ENCODE results near the gene FAM168B. TPM values are rescaled to one million over a fixed set of nuclear protein-coding genes. Genes with fewer than 3 reads are reported as not detected.

The FAM168B gene
- total RNA-seq, 2 experiments from 2014 or later, result 74.1 to 76.4 TPM

DNA sequence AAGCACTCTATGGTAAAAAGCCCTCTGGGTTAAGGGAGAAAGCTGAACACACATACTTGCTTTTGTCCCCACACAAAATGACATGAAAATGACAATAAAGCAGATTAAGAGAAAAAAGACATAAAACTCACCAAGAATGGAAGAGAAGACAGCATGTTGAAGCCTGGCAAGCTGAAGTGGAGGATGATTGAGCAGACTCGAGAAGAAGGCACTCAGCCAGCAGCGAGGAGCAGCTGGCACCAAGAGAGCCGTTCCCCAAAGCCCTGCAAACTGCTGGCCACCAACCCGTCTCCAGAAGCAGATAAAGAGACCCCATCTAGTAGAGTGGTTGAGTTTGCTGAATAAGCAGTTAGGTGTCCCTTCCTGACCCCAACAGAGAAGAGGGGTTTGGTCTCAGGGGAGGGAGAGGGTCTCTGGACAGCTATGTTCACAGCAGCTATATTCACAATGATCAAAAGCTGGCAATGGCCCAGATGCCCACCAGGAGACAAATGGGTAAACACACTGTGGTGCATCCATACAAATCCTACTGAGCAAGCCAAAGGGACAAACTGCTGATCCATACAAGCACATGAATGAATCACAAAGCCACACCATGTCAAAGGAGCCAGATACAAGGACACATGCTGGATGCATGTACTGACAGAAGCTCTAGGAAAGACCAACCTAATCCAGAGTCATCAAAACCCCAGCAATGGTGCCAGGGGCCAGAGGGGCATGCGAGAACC is 36.9 kb downstream of the FAM168B start:
- H3K36me3 ChIP-seq (ENCODE audit: insufficient read depth, low read length), result peaks cover 74% of the 10 kb centered on the region
- CTCF ChIA-PET, result no interaction called here
- no peak overlapping the region for H3K27ac Mint-ChIP-seq
- H3K9me3 Mint-ChIP-seq, result no peaks in the 10 kb centered on the region
- DNase-seq (no peak), ATAC-seq (ENCODE audit: poor library complexity) (no peak)
- no peak overlapping the region for H3K4me3 ChIP-seq (ENCODE audit: low read length)
- H3K4me3 Mint-ChIP-seq, result no peak overlapping the region
- H3K9me3 ChIP-seq (ENCODE audit: control insufficient read depth in 1 of 2, insufficient read depth in 1 of 2, low read length in 2 of 2), result no peaks in the 10 kb centered on the region
- no peaks in the 10 kb centered on the region for H3K27me3 Mint-ChIP-seq
- H3K27ac ChIP-seq (ENCODE audit: low read depth in 1 of 2, low read length in 2 of 2), result no peak overlapping the region
- POLR2A ChIA-PET, result interaction anchor here (0.6 to 1.4 kb wide), 2 partner anchors 15 to 45 kb away, joined by 4 read pairs; no protein-coding TSS in a partner anchor
- H3K4me1 ChIP-seq (ENCODE audit: insufficient read depth, low read length), result no peaks in the 10 kb centered on the region
- peaks cover 92% of the 10 kb centered on the region for H3K36me3 Mint-ChIP-seq (ENCODE audit: low read depth)
- intact Hi-C loops (cut with DNase I, micrococcal nuclease), result no loop called here
- TF ChIP-seq, protein P1, sequence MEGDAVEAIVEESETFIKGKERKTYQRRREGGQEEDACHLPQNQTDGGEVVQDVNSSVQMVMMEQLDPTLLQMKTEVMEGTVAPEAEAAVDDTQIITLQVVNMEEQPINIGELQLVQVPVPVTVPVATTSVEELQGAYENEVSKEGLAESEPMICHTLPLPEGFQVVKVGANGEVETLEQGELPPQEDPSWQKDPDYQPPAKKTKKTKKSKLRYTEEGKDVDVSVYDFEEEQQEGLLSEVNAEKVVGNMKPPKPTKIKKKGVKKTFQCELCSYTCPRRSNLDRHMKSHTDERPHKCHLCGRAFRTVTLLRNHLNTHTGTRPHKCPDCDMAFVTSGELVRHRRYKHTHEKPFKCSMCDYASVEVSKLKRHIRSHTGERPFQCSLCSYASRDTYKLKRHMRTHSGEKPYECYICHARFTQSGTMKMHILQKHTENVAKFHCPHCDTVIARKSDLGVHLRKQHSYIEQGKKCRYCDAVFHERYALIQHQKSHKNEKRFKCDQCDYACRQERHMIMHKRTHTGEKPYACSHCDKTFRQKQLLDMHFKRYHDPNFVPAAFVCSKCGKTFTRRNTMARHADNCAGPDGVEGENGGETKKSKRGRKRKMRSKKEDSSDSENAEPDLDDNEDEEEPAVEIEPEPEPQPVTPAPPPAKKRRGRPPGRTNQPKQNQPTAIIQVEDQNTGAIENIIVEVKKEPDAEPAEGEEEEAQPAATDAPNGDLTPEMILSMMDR (IDR thresholded peaks at IDR 0.05), result no peak
- peaks cover 40% of the 10 kb centered on the region for H3K4me1 Mint-ChIP-seq (ENCODE audit: low read depth)
- no peaks in the 10 kb centered on the region for H3K27me3 ChIP-seq (ENCODE audit: control insufficient read depth in 1 of 2, insufficient read depth in 2 of 2, low read length in 2 of 2)

DNA sequence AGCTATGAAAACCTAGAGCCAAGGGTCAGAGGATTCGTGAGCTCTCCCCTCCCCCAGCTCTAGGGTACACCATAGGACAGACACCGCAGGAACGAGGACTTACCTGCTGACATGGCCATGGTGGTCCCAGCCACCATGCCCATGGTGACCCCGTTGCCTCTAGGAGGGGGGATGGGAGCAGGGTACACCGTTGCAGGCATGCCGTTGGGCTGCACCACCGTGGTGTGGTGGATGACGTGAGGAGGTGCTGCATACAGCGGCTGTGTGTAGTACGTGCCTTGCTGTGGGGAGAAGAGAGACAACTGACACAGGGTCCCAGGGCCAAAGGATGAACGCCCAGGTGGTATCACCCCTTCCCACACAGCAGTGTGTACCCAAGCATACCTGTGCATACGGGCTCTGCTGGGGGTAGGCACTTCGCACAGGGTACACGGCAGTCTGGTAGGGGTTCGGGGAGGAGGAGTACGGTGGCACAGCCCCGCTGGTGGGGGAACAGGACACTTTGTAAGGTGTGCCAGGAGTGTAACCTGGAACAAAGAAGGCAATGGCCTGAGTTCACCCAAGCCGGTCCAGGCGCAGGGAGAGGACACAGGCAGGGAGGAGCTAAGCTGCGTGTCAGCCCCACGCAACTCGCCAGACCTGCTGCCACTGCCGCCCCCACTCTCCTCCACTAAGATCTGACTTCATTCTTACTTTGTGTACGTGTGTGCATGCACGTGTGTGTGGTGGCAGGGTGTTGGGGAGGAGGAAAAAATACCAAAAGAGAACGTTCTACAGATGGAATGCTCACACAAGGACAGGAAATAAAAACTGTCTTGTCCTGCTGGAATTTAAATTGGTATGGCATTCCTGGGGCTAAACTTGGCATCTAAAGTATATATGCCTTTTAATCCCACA is 37.8 kb downstream of the FAM168B start:
- peaks cover 37% of the 10 kb centered on the region for H3K4me1 Mint-ChIP-seq (ENCODE audit: low read depth)
- intact Hi-C loops (cut with DNase I, micrococcal nuclease), result no loop called here
- DNase-seq (no peak), ATAC-seq (ENCODE audit: poor library complexity) (no peak)
- Histone ChIP-seq H3K9me3 (ENCODE audit: control insufficient read depth in 1 of 2, insufficient read depth in 1 of 2, low read length in 2 of 2) (no peaks in the 10 kb centered on the region), H3K27me3 (ENCODE audit: control insufficient read depth in 1 of 2, insufficient read depth in 2 of 2, low read length in 2 of 2) (no peaks in the 10 kb centered on the region), H3K36me3 (ENCODE audit: insufficient read depth, low read length) (peaks cover 78% of the 10 kb centered on the region), H3K27ac (ENCODE audit: low read depth in 1 of 2, low read length in 2 of 2) (no peak overlapping the region), H3K4me3 (ENCODE audit: low read length) (no peak overlapping the region), H3K4me1 (ENCODE audit: insufficient read depth, low read length) (no peaks in the 10 kb centered on the region)
- TF ChIP-seq, protein P1 (IDR thresholded peaks at IDR 0.05), result no peak
- H3K36me3 Mint-ChIP-seq (ENCODE audit: low read depth), result peaks cover 92% of the 10 kb centered on the region
- no peak overlapping the region for H3K4me3 Mint-ChIP-seq
- no peaks in the 10 kb centered on the region for H3K9me3 Mint-ChIP-seq
- H3K27ac Mint-ChIP-seq, result no peak overlapping the region
- POLR2A ChIA-PET, result interaction anchor here (0.6 to 1.4 kb wide), 2 partner anchors 14 to 46 kb away, joined by 4 read pairs; no protein-coding TSS in a partner anchor
- CTCF ChIA-PET, result no interaction called here
- H3K27me3 Mint-ChIP-seq, result no peaks in the 10 kb centered on the region

DNA sequence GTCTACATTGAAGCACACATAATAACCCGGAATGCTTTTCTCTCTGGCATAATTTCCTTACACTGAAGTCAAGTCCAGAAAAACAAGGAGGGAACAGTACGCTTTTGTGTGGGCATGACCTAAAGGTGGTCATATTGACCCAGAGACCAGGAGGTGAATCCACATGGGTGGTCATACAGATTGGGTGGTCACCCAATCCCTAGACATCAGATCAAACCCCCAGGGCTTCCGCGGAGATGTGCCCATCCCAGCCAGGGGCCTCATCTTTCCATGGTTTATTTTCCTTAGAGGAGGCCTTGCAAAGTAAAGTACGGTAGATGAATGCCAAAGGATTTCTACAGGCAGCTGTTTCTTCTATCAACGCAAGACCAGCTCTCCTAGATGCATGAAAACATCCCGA is 38.8 kb downstream of the FAM168B start:
- Mint-ChIP-seq H3K36me3 (ENCODE audit: low read depth) (peaks cover 92% of the 10 kb centered on the region), H3K27ac (no peak overlapping the region), H3K9me3 (no peaks in the 10 kb centered on the region), H3K27me3 (no peaks in the 10 kb centered on the region), H3K4me3 (no peak overlapping the region), H3K4me1 (ENCODE audit: low read depth) (peaks cover 35% of the 10 kb centered on the region)
- DNase-seq, result no peak
- Histone ChIP-seq H3K27me3 (ENCODE audit: control insufficient read depth in 1 of 2, insufficient read depth in 2 of 2, low read length in 2 of 2) (no peaks in the 10 kb centered on the region), H3K4me3 (ENCODE audit: low read length) (no peak overlapping the region), H3K4me1 (ENCODE audit: insufficient read depth, low read length) (no peaks in the 10 kb centered on the region), H3K9me3 (ENCODE audit: control insufficient read depth in 1 of 2, insufficient read depth in 1 of 2, low read length in 2 of 2) (no peaks in the 10 kb centered on the region), H3K36me3 (ENCODE audit: insufficient read depth, low read length) (peaks cover 84% of the 10 kb centered on the region), H3K27ac (ENCODE audit: low read depth in 1 of 2, low read length in 2 of 2) (no peak overlapping the region)
- no peak for ATAC-seq (ENCODE audit: poor library complexity)
- ChIA-PET POLR2A (no interaction called here), CTCF (no interaction called here)
- TF ChIP-seq, protein P1 (IDR thresholded peaks at IDR 0.05), result no peak
- intact Hi-C loops (cut with DNase I, micrococcal nuclease), result no loop called here

Measured in CD4-positive, alpha-beta T cell (primary cell).